ENCODE results near the gene RFPL2.

GRCh38 chr22:32177221-32177765 is 27.6 kb downstream of the RFPL2 start:
- TF ChIP-seq BORCS8-MEF2B (CRISPR knock-in tag; IDR thresholded peaks at IDR 0.05) = no peak
- no peak for TF ChIP-seq EZH2 (conservative IDR thresholded peaks at IDR 0.05; ENCODE audit: low read depth, low read length)
- TF ChIP-seq, protein P1, sequence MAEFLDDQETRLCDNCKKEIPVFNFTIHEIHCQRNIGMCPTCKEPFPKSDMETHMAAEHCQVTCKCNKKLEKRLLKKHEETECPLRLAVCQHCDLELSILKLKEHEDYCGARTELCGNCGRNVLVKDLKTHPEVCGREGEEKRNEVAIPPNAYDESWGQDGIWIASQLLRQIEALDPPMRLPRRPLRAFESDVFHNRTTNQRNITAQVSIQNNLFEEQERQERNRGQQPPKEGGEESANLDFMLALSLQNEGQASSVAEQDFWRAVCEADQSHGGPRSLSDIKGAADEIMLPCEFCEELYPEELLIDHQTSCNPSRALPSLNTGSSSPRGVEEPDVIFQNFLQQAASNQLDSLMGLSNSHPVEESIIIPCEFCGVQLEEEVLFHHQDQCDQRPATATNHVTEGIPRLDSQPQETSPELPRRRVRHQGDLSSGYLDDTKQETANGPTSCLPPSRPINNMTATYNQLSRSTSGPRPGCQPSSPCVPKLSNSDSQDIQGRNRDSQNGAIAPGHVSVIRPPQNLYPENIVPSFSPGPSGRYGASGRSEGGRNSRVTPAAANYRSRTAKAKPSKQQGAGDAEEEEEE (CRISPR knock-in tag; IDR thresholded peaks at IDR 0.05; ENCODE audit: borderline replicate concordance) = no peak
- no peak for TF ChIP-seq TBP (CRISPR knock-in tag; IDR thresholded peaks at IDR 0.05)
- TF ChIP-seq, protein P2, sequence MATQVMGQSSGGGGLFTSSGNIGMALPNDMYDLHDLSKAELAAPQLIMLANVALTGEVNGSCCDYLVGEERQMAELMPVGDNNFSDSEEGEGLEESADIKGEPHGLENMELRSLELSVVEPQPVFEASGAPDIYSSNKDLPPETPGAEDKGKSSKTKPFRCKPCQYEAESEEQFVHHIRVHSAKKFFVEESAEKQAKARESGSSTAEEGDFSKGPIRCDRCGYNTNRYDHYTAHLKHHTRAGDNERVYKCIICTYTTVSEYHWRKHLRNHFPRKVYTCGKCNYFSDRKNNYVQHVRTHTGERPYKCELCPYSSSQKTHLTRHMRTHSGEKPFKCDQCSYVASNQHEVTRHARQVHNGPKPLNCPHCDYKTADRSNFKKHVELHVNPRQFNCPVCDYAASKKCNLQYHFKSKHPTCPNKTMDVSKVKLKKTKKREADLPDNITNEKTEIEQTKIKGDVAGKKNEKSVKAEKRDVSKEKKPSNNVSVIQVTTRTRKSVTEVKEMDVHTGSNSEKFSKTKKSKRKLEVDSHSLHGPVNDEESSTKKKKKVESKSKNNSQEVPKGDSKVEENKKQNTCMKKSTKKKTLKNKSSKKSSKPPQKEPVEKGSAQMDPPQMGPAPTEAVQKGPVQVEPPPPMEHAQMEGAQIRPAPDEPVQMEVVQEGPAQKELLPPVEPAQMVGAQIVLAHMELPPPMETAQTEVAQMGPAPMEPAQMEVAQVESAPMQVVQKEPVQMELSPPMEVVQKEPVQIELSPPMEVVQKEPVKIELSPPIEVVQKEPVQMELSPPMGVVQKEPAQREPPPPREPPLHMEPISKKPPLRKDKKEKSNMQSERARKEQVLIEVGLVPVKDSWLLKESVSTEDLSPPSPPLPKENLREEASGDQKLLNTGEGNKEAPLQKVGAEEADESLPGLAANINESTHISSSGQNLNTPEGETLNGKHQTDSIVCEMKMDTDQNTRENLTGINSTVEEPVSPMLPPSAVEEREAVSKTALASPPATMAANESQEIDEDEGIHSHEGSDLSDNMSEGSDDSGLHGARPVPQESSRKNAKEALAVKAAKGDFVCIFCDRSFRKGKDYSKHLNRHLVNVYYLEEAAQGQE (IDR thresholded peaks at IDR 0.05; ENCODE audit: borderline replicate concordance in 1 of 2, low read depth in 1 of 2, low read length in 2 of 2) = peak; percentile 43 to 90
- TF ChIP-seq RBM39 (IDR thresholded peaks at IDR 0.05; ENCODE audit: low read depth, low read length, poor library complexity, severe bottlenecking) = no peak
- TF ChIP-seq CTCF (CRISPR knock-in tag; IDR thresholded peaks at IDR 0.05) = no peak
- TF ChIP-seq EHMT2 (IDR thresholded peaks at IDR 0.05; ENCODE audit: borderline replicate concordance, low read depth, low read length) = no peak
- TF ChIP-seq IKZF4 (CRISPR knock-in tag; IDR thresholded peaks at IDR 0.05; ENCODE audit: borderline replicate concordance, low read depth, not compliant biosample characterization) = no peak
- TF ChIP-seq RELA (CRISPR knock-in tag; IDR thresholded peaks at IDR 0.05) = no peak
- no peak for TF ChIP-seq GABPA (IDR thresholded peaks at IDR 0.05; ENCODE audit: low read depth, low read length)
- no peak for TF ChIP-seq GABPA (CRISPR knock-in tag; IDR thresholded peaks at IDR 0.05; ENCODE audit: low read depth)
- TF ChIP-seq, protein P3, sequence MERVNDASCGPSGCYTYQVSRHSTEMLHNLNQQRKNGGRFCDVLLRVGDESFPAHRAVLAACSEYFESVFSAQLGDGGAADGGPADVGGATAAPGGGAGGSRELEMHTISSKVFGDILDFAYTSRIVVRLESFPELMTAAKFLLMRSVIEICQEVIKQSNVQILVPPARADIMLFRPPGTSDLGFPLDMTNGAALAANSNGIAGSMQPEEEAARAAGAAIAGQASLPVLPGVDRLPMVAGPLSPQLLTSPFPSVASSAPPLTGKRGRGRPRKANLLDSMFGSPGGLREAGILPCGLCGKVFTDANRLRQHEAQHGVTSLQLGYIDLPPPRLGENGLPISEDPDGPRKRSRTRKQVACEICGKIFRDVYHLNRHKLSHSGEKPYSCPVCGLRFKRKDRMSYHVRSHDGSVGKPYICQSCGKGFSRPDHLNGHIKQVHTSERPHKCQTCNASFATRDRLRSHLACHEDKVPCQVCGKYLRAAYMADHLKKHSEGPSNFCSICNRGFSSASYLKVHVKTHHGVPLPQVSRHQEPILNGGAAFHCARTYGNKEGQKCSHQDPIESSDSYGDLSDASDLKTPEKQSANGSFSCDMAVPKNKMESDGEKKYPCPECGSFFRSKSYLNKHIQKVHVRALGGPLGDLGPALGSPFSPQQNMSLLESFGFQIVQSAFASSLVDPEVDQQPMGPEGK (CRISPR knock-in tag; IDR thresholded peaks at IDR 0.05) = no peak
- no peak for TF ChIP-seq MXI1 (IDR thresholded peaks at IDR 0.05; ENCODE audit: borderline replicate concordance, low read depth, low read length)

Measured in HepG2 (cell line).